ENCODE data around the gene PTGR3.

The PTGR3 gene

GRCh38 chr18:75216911-75217689 is 8.2 kb upstream of the PTGR3 start:
- in situ Hi-C loops (cut with HindIII; ENCODE audit: low sequenced_read_pairs) = no loop called here

- in situ Hi-C loops (cut with HindIII; ENCODE audit: low sequenced_read_pairs) = no loop called here
Measured at GRCh38 chr18:75216212-75216910, 7.4 kb upstream of the PTGR3 start.

GRCh38 chr18:75215663-75216062 is 6.7 kb upstream of the PTGR3 start:
- in situ Hi-C loops (cut with HindIII; ENCODE audit: low sequenced_read_pairs) = no loop called here

GRCh38 chr18:75214766-75215510 is 6.0 kb upstream of the PTGR3 start:
- in situ Hi-C loops (cut with HindIII; ENCODE audit: low sequenced_read_pairs) = no loop called here

DNA sequence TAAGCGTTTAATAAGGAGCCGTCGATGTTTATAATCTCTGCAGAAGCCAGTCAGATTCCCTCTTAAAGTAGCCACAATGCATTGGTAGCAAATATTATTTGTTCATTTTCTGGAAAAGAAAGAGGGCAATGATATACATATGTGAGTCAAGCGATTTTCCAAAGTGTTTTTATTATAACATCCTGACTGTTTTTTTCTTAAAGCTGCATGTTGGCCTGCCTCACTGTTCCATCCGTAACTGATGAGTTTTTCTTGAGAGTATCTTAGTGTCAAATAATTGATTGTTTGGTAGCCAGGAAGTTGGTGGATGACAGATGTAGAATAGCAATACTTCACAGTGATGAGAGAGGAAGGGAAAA is 5.4 kb upstream of the PTGR3 start:
- in situ Hi-C loops (cut with HindIII; ENCODE audit: low sequenced_read_pairs) = no loop called here

GRCh38 chr18:75213611-75214331 is 4.8 kb upstream of the PTGR3 start:
- in situ Hi-C loops (cut with HindIII; ENCODE audit: low sequenced_read_pairs) = no loop called here

GRCh38 chr18:75212751-75213090 is 3.8 kb upstream of the PTGR3 start:
- in situ Hi-C loops (cut with HindIII; ENCODE audit: low sequenced_read_pairs) = no loop called here

GRCh38 chr18:75211953-75212750 is 3.2 kb upstream of the PTGR3 start:
- in situ Hi-C loops (cut with HindIII; ENCODE audit: low sequenced_read_pairs) = no loop called here

DNA sequence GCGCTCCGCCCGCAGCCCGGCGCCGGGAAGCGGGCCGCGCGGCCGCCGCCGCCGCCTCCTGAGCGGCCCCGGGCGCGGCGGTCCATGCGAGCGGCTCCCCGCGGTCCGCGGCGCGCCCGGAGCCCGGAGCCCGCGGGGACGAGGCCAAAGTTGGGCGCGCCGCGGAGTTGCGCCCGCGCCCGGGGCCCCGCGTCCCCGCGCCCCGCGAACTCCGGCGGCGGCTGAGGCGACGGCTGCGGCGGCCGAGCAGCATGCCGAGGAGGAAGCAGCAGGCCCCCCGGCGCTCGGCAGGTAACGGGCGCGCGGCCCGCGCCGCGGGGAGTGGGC is 2.6 kb upstream of the PTGR3 start:
- in situ Hi-C loops (cut with HindIII; ENCODE audit: low sequenced_read_pairs) = no loop called here

GRCh38 chr18:75211002-75211621 is 2.2 kb upstream of the PTGR3 start:
- in situ Hi-C loops (cut with HindIII; ENCODE audit: low sequenced_read_pairs) = no loop called here

- in situ Hi-C loops (cut with HindIII; ENCODE audit: low sequenced_read_pairs) = no loop called here
Measured at GRCh38 chr18:75210274-75211001, 1.5 kb upstream of the PTGR3 start, which contains the start of gene TSHZ1. TSHZ1 (plus strand) TSS chr18:75210797; CDS start chr18:75211877, 1,080 bp downstream.

DNA sequence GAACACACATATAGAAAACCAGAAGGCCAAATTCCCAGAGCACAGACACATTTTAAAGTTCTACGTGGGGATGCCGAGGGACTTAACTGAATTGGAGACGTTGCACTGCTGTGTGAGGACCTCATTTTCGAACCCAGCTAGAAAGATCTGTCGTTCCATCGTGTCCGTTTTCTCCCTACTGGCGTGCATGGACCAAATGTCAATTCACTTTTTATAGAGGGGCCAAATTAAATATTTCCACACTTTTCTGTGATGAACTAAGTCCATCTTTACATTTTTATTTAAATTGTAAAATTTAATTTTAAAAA is 966 bp upstream of the PTGR3 start:
- in situ Hi-C loops (cut with HindIII; ENCODE audit: low sequenced_read_pairs) = no loop called here

GRCh38 chr18:75208836-75209128 is 157 bp downstream of the PTGR3 start:
- in situ Hi-C loops (cut with HindIII; ENCODE audit: low sequenced_read_pairs) = no loop called here

DNA sequence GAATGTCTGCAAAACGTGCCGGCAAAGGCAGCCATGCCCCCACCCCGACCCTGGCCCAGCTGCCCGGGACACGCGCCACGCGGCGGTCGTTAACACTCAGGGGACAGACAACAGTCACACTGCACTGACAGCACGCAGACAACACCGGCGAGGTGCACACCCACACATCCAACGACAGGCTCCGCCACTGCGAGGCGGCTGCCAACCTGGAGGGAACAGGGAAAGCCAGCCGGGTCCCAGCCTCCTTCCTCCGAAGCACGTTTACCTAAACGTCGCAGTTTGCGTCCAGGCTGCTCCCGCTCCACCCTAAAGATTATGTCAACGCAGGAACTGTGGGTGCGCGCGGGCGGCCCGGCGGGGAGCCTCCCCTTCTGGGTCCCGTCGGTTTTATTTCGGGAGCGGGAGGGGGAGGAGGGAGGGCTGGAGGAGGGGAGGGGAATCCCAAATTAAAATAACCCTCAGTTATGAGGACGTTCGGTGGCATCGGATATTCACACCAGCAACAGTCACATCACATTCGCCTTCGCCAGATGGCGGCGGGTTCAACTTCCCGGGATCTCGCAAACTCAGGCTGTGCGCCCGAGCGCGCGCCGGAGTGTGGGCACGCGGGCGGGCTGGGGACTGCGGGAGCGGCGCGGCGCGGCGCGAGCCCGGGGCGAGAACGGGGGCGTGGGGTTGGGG is 644 bp downstream of the PTGR3 start:
- in situ Hi-C loops (cut with HindIII; ENCODE audit: low sequenced_read_pairs) = no loop called here

DNA sequence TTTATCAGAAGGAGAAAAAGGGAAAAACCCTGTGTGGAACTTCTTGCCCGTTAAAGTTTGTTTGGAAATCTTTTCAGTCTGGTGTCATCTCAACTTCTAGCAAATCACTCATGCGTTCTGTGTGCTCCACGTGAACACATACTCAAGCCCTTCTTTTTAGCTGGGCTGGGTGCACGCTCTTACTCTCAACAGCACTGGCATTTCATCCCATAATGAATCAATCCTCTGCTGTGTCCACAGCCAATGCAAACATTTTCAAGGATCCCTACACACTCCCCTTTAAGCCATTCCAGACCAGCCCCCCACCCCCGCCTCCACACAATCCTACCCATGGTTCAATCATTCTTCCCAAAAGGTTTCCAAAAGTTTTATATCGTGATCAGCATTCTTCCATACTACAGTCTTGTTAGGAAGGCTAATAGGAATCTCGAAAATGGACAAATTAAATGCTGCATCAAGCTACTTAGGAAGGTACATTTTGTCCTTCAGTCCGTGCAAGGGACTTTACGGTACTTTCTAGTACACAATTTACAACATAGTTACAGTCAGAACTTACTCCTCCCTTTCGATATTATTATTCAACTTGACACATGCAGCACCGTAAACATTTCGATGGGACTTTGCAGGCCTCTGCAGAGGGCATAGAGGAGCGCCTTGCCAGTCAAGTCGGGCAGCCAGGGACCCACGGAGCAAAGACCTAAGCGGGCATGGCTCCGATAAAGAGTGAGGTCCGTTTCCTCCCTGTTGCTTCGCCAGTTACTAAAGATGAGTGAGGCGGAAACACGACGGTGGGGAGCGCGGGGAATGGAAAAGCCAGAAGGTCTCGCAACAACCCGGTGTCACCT is 1.4 kb downstream of the PTGR3 start:
- in situ Hi-C loops (cut with HindIII; ENCODE audit: low sequenced_read_pairs) = no loop called here

DNA sequence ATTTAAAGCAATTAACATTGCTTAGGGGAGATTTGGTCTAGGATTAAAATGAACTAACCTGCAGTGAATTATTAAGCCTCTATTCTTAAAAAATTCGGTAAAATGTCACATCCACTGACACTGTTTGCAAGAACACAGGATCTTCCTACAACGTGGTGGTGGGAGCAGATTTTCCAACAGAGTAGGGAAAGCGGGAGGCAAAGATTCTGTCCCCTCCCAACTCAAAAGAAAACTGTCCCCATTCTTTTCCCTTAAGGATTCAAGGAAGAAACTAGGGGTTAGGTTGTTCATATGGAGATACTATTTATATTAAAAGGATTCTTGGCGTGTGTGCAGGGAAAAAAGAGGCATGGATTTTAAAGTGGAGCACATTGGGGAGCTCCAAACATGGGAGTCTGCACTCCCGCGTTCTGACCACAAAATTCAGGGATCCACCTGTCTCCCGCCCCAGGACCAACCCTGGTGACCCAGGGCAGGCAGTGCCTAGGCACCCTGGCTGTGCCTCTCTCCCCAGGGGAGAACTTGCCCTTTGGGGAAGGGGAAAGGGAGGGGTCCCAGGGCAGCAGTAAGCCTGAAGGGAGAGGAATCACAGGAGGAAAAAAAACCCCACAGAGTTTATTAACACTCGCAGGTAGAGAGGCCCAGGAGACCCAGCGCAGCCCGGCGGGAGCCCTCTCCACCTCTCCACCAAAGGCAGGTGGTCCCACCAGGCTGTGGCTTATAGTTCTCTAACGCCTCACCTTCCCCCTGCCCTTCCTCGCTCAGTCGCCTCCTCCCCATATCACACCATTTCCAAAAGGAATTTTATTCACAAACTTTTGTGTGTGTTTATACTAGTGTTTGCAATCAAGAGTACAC is 2.3 kb downstream of the PTGR3 start:
- in situ Hi-C loops (cut with HindIII; ENCODE audit: low sequenced_read_pairs) = no loop called here

GRCh38 chr18:75205514-75206132 is 3.3 kb downstream of the PTGR3 start:
- in situ Hi-C loops (cut with HindIII; ENCODE audit: low sequenced_read_pairs) = no loop called here
